GM18868 (cell line): ENCODE data around the gene NFIC.
"Not testable (repeated sequence)": the region's sequence is repeated elsewhere in the genome, so short reads cannot be mapped to it uniquely, and the experiment has no call there.

Experiments used
- ATAC-seq: cut with Tn5 transposase; IDR thresholded peaks from one replicate; pipeline ENCODE4 v1.9.1; 2021; ENCODE audit warnings: mild to moderate bottlenecking, moderate library complexity; ENCODE audit not compliant: unreplicated experiment

The NFIC gene

GRCh38 chr19:3370728-3371591 lies 4.6 kb downstream of the NFIC start:
- ATAC-seq, result no peak

- ATAC-seq, result no peak
Observed at GRCh38 chr19:3372413-3372812, 6.0 kb downstream of the NFIC start.

DNA sequence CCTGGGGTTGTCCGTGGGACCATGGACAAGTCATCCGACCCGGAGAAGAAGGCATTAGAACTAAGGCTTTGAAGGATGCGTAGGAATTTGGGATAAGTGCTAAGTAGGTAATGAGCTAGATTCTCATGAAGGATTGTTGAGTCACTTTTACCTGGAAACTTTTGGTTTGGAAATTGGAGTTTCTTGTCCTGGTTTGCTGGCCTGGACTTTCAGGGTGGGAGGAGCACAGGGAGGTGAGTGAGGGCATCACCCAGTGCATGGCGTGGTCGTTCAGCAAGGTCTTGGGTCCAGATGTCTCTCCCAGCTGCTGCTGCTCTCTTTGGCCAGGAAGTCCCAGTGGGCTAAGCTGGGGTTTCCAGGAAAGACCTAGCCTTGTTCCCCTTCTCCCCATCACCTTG lies 7.6 kb downstream of the NFIC start:
- no peak for ATAC-seq

- no peak for ATAC-seq
Observed at GRCh38 chr19:3374369-3375112, 8.2 kb downstream of the NFIC start.

DNA sequence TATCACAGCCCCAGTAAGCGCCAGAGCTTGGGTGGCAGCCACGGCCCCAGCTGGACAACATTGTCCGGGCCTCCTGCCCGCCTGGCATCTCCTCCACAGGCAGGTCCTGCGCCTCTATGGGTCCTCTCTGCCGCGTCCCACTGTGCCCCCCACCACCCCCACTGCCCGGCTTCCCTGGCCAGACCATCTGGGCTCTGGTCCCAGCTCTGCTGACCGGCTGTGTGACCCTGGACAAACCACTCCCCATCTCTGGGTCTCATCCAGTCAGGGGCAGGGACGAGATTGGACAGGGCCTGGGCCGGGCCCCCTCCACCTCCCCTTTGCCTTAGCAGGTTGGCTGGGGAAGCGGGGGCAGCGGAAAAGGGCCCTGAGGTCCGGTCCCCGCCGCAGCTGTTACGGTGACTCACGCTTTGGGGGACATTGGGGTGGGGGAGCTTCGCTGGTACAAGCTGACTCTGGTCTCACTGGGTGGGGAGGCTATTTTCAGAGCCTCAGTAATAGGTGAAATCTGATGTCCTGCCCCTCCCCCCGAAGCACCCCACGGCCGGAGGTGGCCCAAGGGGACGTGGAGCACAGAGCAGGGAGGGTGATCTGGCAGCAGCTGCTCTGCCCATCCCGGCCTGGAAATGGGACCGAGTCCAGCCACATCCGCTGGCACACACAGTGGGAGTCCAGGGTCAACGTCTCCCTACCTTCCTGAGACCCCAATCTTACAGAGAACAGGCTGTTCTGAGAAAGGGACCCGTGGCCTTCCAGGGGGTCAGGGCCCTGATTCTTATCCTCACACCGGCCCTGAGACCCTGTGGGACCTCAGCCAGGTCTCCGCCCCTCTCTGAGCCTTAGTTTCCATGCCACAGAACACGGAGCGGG lies 9.1 kb downstream of the NFIC start:
- ATAC-seq, result no peak

GRCh38 chr19:3376091-3376455 lies 9.7 kb downstream of the NFIC start:
- ATAC-seq, result not testable (repeated sequence)

GRCh38 chr19:3378352-3379150 lies 12.2 kb downstream of the NFIC start:
- no peak for ATAC-seq

DNA sequence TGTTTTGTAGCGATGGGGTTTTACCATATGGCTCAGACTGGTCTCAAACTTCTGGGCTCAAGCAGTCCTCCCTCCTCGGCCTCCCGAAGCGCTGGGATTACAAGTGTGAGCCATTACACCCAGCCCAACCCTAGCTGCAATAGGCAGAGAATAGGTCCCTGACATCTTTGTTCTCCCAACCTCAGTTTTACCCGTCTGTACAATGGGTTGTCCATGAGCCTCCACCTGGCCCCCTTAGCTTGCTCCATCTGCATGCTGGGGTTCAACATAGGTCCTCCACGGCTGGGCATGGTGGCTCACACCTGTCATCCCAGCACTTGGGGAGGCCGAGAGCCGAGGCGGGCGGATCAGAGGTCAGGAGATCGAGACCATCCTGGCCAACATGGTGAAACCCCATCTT lies 14.4 kb downstream of the NFIC start:
- no peak for ATAC-seq

- ATAC-seq, result no peak
Observed at GRCh38 chr19:3381701-3382372, 15.5 kb downstream of the NFIC start.

DNA sequence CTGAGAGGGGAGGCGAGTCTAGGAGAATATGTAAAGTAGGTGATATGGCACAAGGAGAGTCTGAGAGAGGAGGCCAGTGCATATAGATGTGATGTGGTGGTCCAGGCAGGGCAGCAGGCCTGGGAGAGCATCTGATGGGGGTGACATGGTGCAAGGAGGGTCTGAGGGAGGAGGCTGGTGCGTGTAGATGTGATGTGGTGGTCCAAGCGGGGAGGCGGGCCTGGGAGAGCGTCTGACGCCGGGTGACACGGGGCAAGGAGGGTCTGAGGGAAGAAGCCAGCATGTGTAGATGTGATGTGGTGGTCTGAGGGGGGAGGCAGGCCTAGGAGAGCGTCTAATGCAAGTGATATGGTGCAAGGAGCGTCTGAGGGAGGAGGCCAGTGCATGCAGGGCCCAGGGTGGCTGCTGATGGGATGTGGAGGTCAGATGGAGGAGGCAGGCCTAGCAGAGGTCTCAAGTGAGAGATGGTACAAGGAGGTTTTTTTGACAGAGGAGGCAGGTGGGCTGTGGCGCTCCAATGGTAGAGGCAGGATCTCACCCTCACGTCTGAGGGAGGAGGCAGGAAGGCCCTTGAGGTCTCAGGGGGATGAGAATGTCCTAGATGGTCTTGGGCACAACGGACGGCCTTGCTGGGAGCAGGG lies 16.2 kb downstream of the NFIC start:
- ATAC-seq, result no peak

DNA sequence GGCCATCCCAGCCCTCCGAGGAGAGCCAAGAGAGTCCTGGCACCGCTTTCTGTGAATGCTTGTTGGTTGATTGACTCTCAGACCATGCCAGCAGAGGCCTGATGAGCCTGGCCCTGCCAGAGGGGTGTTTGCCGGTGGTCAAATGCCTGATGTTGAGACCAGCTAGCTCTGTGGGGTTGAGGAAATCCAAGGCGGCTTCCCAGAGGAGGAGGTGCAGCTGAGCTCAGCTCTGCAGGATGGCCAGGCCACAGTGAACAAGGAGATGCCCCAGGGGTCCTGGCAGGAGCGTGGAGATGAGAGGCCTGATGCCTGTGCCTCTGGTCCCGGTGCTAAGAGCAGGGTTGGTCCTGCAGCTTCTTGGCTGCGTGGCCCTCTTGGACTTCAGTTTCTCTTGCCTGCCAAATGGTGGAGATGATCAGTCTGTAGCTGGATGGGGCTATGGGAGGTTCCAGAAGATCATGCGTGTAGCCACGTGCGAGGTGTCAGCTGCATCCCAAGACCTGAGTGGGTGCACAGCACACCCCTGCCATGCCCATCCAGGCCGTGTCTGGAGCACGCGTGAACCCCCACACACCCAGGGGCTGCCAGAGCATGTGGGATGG lies 16.8 kb downstream of the NFIC start:
- ATAC-seq, result no peak

DNA sequence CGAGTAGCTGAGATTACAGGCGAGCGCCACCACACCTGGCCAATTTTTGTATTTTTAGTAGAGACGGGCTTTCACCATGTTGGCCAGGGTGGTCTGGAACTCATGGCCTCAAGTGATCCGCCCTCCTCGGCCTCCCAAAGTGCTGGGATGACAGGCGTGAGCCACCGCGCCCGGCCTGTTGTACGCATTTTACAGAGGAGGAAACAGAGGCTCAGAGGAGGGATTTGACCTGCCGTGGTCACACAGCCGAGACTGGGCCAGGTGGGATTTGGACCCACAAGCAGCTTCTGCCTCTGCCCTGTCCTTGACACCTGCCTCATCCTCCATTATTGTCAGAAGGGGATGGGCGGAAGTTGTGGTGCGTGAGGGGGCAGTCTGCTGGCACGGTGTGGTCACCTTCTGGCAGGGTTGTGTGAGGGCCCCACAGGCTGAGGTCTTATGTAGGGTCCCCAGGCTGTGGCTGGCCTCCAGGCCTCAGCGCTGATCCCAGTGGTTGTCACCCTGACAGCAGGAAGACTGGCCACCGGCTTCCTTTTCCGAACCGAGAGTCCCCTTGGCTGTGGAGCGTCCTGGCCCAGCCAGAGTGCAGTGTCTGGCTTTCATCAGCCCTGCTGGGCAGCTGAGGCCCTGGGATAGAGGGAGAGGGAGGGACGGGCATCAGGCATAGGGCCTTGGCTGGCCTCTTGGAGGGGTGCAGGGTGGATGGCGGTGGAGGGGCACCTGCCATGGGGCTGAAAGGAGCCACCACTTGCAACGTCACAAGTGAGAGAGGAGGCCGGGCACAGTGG lies 20.3 kb downstream of the NFIC start:
- ATAC-seq, result no peak

- no peak for ATAC-seq
Observed at GRCh38 chr19:3387645-3388589, 21.5 kb downstream of the NFIC start.

GRCh38 chr19:3389446-3389778 lies 23.0 kb downstream of the NFIC start:
- no peak for ATAC-seq

GRCh38 chr19:3389876-3390371 lies 23.5 kb downstream of the NFIC start:
- no peak for ATAC-seq

- not testable (repeated sequence) for ATAC-seq
Observed at GRCh38 chr19:3391911-3392310, 25.5 kb downstream of the NFIC start.

DNA sequence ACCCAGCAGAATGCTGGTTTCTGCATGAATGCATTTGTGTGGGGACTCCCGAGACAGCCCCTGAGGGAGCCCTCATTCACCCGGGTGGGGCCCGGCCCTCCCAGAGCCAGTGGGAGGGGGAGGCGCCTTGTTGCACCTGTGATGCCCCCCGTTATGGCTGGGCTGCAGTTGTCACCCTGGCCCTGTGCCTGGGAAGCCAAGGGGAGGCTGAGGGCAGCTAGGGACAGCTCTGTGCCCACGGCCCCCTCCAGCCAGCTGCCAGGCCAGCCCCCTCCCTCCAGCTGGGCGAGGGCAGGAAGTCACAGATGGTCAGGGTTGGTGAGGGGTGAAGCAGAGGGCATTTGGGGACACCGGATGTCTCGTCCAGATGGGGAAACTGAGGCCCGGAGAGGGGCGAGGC lies 26.1 kb downstream of the NFIC start:
- no peak for ATAC-seq
